Uterus (tissue), 2 donors: ENCODE data around the gene EXOSC7.

Experiments used
- CTCF ChIP-seq, 4 experiments: fragments of 200-600 bp in 2 of 4; fragments of 450-650 bp in 2 of 4; sonication (generic) in 2 of 4; IDR thresholded peaks; one replicate each; pipeline ENCODE4 v1.5.1; 2016 to 2019; ENCODE audit warnings: antibody characterized with exemption in 4 of 4, mild to moderate bottlenecking in 2 of 4, moderate library complexity in 1 of 4
- POLR2A ChIP-seq, 2 donors: fragments of 450-650 bp; IDR thresholded peaks; one replicate each; pipeline ENCODE4 v1.6.1; 2016; ENCODE audit warnings: antibody characterized with exemption in 2 of 2, mild to moderate bottlenecking in 1 of 2, moderate library complexity in 1 of 2

- TF ChIP-seq CTCF (IDR thresholded peaks at IDR 0.05): no peak
- TF ChIP-seq POLR2A (IDR thresholded peaks at IDR 0.05): no peak
Observed at GRCh38 chr3:45057557-45057956, 81.5 kb downstream of the EXOSC7 start.
